Activated naive CD4-positive, alpha-beta T cell treated with anti-CD3 and anti-CD28 coated beads for 36 hours (primary cell): Measurements from ENCODE around the gene HDGFL3. TPM values are rescaled to one million over a fixed set of nuclear protein-coding genes. Genes with fewer than 3 reads are reported as not detected.
"Not testable (repeated sequence)": the region's sequence is repeated elsewhere in the genome, so short reads cannot be mapped to it uniquely, and the experiment has no call there.

ENCODE experiments used
- CTCF ChIA-PET: fragments of 350-600 bp; sonication (Branson Sonifier 250); formaldehyde crosslinking; loops from one replicate; lab custom pipeline; 2021; ENCODE audit warnings: antibody characterized with exemption; lab: Charles Lee
- DNase-seq: peaks from one replicate; pipeline ENCODE4 v3.0.0-alpha.2; 2020
- H3K27ac Mint-ChIP-seq: one replicate; pipeline ENCODE4 v1.8.0; 2021; ENCODE audit warnings: mild to moderate bottlenecking, mixed read lengths
- H3K27me3 Mint-ChIP-seq: one replicate; pipeline ENCODE4 v1.8.0; 2021; ENCODE audit warnings: low read depth, mixed read lengths
- H3K36me3 Mint-ChIP-seq: one replicate; pipeline ENCODE4 v1.8.0; 2021; ENCODE audit warnings: low read depth, mixed read lengths
- H3K4me1 Mint-ChIP-seq: one replicate; pipeline ENCODE4 v1.8.0; 2021; ENCODE audit warnings: low read depth, mixed read lengths
- H3K4me3 Mint-ChIP-seq: one replicate; pipeline ENCODE4 v1.8.0; 2021; ENCODE audit warnings: mild to moderate bottlenecking, moderate library complexity, mixed read lengths
- H3K9me3 Mint-ChIP-seq: one replicate; pipeline ENCODE4 v1.8.0; 2021; ENCODE audit warnings: mixed read lengths
- intact Hi-C: fragments of 100-400 bp; cut with micrococcal nuclease; formaldehyde crosslinking; loops from one replicate; pipeline ENCODE4 v1.15.1; 2023
- total RNA-seq, 2 experiments: library from RNA; stranded (reverse); gene quantifications; one replicate each; pipeline ENCODE4 v1.2.3, GENCODE V29; 2021

The HDGFL3 gene
- total RNA-seq, 2 experiments from 2014 or later = 5.9 to 8.1 TPM

GRCh38 chr15:83192742-83193141 lies 14.9 kb downstream of the HDGFL3 start:
- Mint-ChIP-seq H3K27me3 (peaks cover 30% of the 10 kb centered on the region), H3K4me3 (no peak overlapping the region), H3K36me3 (no peaks in the 10 kb centered on the region), H3K27ac (no peak overlapping the region), H3K9me3 (no peaks in the 10 kb centered on the region), H3K4me1 (no peaks in the 10 kb centered on the region)
- no peak for DNase-seq
- intact Hi-C loops = no loop called here
- CTCF ChIA-PET = no interaction called here

DNA sequence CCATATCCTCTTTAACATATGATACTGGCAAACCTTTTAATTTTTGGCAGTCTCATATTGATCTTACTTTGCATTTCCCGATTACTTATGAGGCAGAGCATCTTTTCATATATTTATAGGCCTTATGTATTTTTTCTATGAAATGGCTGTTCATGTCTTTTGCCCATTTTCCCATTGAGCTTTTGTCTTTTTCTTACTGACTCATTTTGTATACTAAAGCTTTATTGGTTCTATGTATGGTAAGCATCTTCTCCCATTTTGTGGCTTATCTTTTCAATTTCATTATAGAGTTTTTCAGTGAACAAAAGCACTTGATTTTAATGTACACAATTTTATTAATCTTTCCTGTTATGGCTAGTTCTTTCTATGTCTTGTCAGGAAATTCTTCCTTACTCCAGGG lies 17.2 kb downstream of the HDGFL3 start:
- H3K27me3 Mint-ChIP-seq = peaks cover 26% of the 10 kb centered on the region
- no peaks in the 10 kb centered on the region for H3K36me3 Mint-ChIP-seq
- CTCF ChIA-PET = no interaction called here
- H3K4me3 Mint-ChIP-seq = no peak overlapping the region
- H3K27ac Mint-ChIP-seq = no peak overlapping the region
- H3K4me1 Mint-ChIP-seq = no peaks in the 10 kb centered on the region
- DNase-seq = no peak
- intact Hi-C loops = no loop called here
- no peaks in the 10 kb centered on the region for H3K9me3 Mint-ChIP-seq

DNA sequence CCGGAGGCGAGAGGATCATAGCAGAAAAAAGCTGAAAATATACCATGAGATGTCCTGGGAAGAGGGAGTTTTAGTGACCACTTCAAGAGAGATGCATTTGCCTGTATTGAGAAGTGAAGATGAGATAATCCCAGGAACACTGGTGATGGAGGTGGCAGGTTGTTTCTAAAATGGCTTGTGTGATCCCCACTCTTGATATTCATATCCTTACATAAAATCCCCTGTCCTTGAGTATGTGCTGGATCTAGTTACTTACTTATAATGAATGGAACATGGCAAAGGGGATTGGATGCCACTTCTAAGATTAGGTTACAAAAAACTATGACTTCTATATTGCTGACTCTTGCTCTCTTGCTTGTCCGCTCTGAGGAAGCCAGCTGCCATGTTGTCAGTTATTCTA lies 22.1 kb downstream of the HDGFL3 start:
- no peak overlapping the region for H3K4me3 Mint-ChIP-seq
- intact Hi-C loops = no loop called here
- DNase-seq = no peak
- CTCF ChIA-PET = no interaction called here
- peaks cover 11% of the 10 kb centered on the region for H3K27me3 Mint-ChIP-seq
- H3K9me3 Mint-ChIP-seq = no peaks in the 10 kb centered on the region
- H3K36me3 Mint-ChIP-seq = no peaks in the 10 kb centered on the region
- no peaks in the 10 kb centered on the region for H3K4me1 Mint-ChIP-seq
- no peak overlapping the region for H3K27ac Mint-ChIP-seq

DNA sequence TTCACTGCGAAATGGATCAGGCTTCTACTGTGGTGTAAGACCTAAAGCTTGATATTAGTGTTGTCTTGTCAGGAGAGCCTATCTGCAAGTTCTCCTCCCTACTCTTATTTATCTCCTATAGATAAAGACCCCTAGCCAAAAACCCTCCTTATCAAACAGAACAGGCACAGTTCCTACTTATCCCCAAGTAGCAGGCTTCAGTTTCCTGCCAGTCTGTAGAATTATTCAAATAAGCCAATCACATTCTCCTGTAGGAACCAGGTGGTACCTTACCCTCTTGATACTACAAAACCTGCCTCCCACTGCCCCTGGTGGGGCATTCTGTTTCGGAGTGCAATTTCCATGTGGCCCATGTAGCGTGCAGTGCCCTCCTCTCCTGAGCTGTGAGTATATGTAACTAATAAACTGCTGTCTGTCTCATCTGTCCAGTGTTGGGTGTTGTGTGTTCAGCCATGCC lies 28.7 kb downstream of the HDGFL3 start:
- no peak for DNase-seq
- Mint-ChIP-seq H3K4me3 (no peak overlapping the region), H3K27ac (no peak overlapping the region), H3K27me3 (peaks cover 7% of the 10 kb centered on the region), H3K4me1 (no peaks in the 10 kb centered on the region), H3K36me3 (no peaks in the 10 kb centered on the region), H3K9me3 (no peaks in the 10 kb centered on the region)
- CTCF ChIA-PET = no interaction called here
- intact Hi-C loops = no loop called here

DNA sequence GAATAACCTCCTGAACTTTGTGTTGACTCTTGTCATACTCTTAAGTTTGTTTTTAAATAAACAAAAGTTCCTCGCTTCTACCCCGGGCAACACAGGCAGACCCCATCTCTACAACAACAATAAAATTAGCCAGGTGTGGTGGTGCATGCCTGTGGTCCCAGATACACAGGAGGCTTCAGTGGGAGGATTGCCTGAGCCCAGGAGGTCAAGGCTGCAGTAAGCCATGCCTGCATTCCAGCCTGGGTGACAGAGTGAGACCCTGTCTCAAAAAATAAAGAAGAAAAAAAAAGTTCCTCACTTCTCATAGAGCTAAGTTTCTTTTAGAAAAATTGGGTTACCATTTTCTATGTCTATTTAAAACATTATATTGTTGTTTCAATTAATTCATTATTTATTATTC lies 29.2 kb downstream of the HDGFL3 start:
- Mint-ChIP-seq H3K9me3 (no peaks in the 10 kb centered on the region), H3K27ac (no peak overlapping the region), H3K27me3 (peaks cover 7% of the 10 kb centered on the region), H3K4me3 (no peak overlapping the region), H3K36me3 (no peaks in the 10 kb centered on the region), H3K4me1 (no peaks in the 10 kb centered on the region)
- CTCF ChIA-PET = no interaction called here
- DNase-seq = no peak
- intact Hi-C loops = no loop called here

DNA sequence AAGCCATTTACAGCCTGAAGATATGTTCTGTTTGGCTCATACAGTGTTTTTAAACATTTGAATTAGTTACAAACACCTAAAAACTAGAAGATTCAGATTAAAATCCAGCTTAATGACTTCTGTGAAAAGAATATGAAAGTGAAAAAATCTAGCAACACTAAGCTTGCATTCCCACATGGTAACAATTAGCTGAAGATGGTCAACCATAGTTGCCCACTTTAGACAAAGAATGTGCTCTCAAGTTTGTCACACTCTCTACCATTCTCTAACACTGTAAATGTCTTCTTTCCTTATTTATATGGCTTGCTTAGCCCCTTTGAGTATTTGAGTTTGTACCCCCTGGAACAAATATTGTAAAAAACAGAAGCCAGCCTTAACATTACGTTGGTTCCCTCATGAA lies 32.7 kb downstream of the HDGFL3 start:
- H3K9me3 Mint-ChIP-seq = no peaks in the 10 kb centered on the region
- no peak overlapping the region for H3K4me3 Mint-ChIP-seq
- intact Hi-C loops = no loop called here
- no peaks in the 10 kb centered on the region for H3K4me1 Mint-ChIP-seq
- H3K27me3 Mint-ChIP-seq = peaks cover 4% of the 10 kb centered on the region
- CTCF ChIA-PET = no interaction called here
- no peak for DNase-seq
- H3K27ac Mint-ChIP-seq = no peak overlapping the region
- H3K36me3 Mint-ChIP-seq = no peaks in the 10 kb centered on the region

GRCh38 chr15:83170474-83171165 lies 37.0 kb downstream of the HDGFL3 start:
- Mint-ChIP-seq H3K4me3 (no peak overlapping the region), H3K27me3 (peaks cover 13% of the 10 kb centered on the region), H3K36me3 (peaks cover 4% of the 10 kb centered on the region), H3K4me1 (no peaks in the 10 kb centered on the region), H3K9me3 (peaks cover 13% of the 10 kb centered on the region), H3K27ac (no peak overlapping the region)
- CTCF ChIA-PET = no interaction called here
- intact Hi-C loops = no loop called here
- DNase-seq = no peak

DNA sequence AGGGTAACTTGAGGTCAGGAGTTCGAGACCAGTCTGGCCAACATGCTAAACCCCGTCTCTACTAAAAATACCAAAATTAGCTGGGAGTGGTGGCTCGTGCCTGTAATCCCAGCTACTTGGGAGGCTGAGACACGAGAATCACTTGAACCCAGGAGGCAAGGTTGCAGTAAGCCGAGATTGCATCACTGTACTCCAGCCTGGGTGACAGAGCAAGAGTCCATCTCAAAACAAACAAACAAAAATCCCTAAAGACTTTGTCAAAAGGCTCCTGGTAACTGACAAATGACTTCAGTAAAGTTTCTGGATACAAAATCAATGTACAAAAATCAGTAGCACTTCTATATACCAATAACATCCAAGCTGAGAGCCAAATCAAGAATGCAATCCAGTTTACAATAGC lies 38.0 kb downstream of the HDGFL3 start:
- H3K27ac Mint-ChIP-seq, H3K4me1 Mint-ChIP-seq, CTCF ChIA-PET, H3K36me3 Mint-ChIP-seq, H3K4me3 Mint-ChIP-seq, DNase-seq, intact Hi-C loops: not testable (repeated sequence)
- Mint-ChIP-seq H3K9me3 (peaks cover 15% of the 10 kb centered on the region), H3K27me3 (peaks cover 17% of the 10 kb centered on the region)

DNA sequence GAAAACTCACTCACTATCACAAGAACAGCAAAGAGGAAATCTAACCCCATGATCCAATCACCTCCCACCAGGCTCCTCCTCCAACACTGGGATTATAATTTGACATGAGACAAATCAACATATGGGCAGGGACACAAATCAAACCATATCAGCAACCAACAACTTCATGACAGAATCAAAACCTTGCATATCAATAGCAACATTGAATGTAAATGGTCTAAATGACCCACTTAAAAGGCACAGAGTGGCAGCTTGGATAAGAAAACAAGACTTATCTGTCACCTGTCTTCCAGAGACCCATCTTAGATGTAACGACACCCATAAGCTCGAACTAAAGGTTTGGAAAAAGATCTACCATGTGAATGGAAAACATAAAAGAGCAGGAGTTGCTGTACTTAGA lies 40.8 kb downstream of the HDGFL3 start:
- H3K4me1 Mint-ChIP-seq = peaks cover 14% of the 10 kb centered on the region
- H3K4me3 Mint-ChIP-seq = no peak overlapping the region
- CTCF ChIA-PET = no interaction called here
- intact Hi-C loops = no loop called here
- H3K27me3 Mint-ChIP-seq = peaks cover 27% of the 10 kb centered on the region
- H3K9me3 Mint-ChIP-seq = peaks cover 15% of the 10 kb centered on the region
- H3K27ac Mint-ChIP-seq = no peak overlapping the region
- peaks cover 8% of the 10 kb centered on the region for H3K36me3 Mint-ChIP-seq
- no peak for DNase-seq

GRCh38 chr15:83166218-83166617 lies 41.4 kb downstream of the HDGFL3 start:
- intact Hi-C loops = no loop called here
- no peak for DNase-seq
- Mint-ChIP-seq H3K27me3 (peaks cover 29% of the 10 kb centered on the region), H3K4me3 (no peak overlapping the region), H3K4me1 (peaks cover 14% of the 10 kb centered on the region), H3K9me3 (peaks cover 15% of the 10 kb centered on the region), H3K36me3 (peaks cover 8% of the 10 kb centered on the region), H3K27ac (no peak overlapping the region)
- CTCF ChIA-PET = no interaction called here

GRCh38 chr15:83164771-83165404 lies 42.7 kb downstream of the HDGFL3 start:
- CTCF ChIA-PET = no interaction called here
- intact Hi-C loops = loop anchor here (2.0 to 5.0 kb wide), 3 partner anchors 42 to 153 kb away; partner anchors contain the start of genes BTBD1, C15orf40 and HDGFL3
- peak; percentile 14 for DNase-seq
- H3K4me3 Mint-ChIP-seq = no peak overlapping the region
- peaks cover 8% of the 10 kb centered on the region for H3K36me3 Mint-ChIP-seq
- H3K27ac Mint-ChIP-seq = peak overlapping the region; percentile 19
- peaks cover 15% of the 10 kb centered on the region for H3K9me3 Mint-ChIP-seq
- peaks cover 14% of the 10 kb centered on the region for H3K4me1 Mint-ChIP-seq
- H3K27me3 Mint-ChIP-seq = peaks cover 27% of the 10 kb centered on the region

DNA sequence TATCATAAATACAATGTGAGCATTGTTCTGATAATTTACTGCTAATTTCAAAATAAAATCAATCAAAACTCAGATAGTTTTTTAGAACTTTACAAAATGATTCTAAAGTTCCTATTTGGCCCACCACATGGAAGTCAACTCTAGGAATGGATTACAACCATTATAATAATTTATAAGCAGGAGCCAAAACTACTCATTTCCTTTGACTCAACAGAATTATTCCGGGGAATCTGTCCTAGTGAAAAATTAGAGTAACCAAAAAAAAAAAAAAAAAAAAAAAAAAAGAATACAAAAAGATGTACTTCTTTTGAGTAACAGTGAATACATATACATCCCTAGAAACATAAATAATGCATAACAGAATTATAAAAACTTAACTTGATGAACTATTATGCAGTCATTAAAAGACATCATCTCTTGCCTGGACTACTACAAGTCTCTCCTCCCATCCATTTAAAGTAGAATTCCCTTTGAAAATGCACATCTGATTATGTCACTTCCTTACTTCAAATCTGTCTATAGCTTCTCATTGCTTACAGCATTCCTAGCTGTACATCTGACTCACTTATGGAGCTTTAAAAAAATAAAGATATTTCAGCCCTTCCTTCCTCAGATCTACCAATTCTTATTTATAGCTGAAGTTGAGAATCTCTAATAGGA lies 43.4 kb downstream of the HDGFL3 start:
- peaks cover 15% of the 10 kb centered on the region for H3K9me3 Mint-ChIP-seq
- intact Hi-C loops = loop anchor here (2.0 to 5.0 kb wide), 3 partner anchors 43 to 152 kb away; partner anchors contain the start of genes BTBD1, C15orf40 and HDGFL3
- CTCF ChIA-PET = no interaction called here
- H3K27ac Mint-ChIP-seq = no peak overlapping the region
- H3K36me3 Mint-ChIP-seq = peaks cover 8% of the 10 kb centered on the region
- no peak for DNase-seq
- no peak overlapping the region for H3K4me3 Mint-ChIP-seq
- H3K27me3 Mint-ChIP-seq = peaks cover 29% of the 10 kb centered on the region
- H3K4me1 Mint-ChIP-seq = peaks cover 14% of the 10 kb centered on the region
